HG03520 (cell line): Measurements from ENCODE around the gene NAGS.
"Not testable (repeated sequence)": the region's sequence is repeated elsewhere in the genome, so short reads cannot be mapped to it uniquely, and the experiment has no call there.

Source experiments
- ATAC-seq: cut with Tn5 transposase; IDR thresholded peaks from one replicate; pipeline ENCODE4 v1.9.1; 2021; ENCODE audit warnings: mild to moderate bottlenecking, moderate library complexity; ENCODE audit not compliant: unreplicated experiment

NAGS gene

DNA sequence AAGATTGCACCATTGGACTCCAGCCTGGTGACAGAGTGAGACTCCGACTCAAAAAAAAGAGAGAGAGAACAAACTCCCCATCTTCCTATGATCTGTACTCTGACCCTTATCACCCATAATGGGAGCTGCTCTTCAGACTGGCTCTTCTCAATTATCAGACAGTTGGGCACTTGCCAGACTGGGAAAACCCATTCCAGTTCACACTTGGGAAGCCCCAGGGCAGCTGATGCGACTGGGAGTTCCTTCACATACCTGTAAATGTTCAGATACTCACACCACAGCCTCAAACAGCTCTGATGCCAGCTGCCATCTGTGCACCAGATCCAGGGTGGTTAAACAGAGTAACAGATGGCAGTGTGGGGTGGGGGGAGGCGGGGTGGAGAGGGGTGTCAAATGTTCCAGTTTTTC, 34.2 kb downstream of the NAGS start:
- ATAC-seq: no peak

DNA sequence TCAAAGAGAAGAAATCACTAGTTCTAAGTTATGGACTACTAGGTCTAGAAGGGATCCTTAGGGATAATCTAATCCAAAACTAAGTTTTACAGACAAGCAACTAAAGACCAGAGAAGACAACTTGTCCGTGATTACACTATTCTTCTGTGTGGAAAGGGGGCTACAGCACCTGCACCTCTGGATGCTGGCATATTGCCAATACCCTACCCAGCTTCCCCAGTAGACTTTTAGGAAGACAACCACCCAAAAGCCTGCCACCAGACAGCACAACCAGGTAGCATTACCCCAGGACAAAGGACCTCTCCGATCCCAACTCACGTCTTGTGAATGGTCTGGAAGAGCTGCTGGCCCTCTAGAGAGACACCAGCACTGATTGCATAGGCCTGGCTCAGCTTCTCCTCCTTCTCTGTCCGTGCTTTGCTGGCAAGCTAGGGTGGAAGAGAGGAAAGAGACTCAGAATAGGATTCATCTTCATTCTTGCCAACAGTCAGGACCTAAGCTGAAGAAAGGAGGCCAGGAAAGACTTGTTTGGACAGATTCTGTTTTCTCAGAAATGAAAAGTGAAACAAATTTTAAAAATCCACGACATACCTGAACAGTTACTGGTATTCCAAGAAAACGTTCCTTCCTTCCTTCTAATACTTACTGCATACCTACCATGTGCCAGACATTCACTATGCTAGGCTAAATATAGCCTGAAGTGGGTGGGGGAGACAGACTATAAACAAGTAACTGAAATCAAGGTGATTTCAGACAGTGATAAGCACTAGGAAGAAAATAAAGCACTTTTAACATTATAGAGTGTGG, 35.6 kb downstream of the NAGS start:
- ATAC-seq: no peak

DNA sequence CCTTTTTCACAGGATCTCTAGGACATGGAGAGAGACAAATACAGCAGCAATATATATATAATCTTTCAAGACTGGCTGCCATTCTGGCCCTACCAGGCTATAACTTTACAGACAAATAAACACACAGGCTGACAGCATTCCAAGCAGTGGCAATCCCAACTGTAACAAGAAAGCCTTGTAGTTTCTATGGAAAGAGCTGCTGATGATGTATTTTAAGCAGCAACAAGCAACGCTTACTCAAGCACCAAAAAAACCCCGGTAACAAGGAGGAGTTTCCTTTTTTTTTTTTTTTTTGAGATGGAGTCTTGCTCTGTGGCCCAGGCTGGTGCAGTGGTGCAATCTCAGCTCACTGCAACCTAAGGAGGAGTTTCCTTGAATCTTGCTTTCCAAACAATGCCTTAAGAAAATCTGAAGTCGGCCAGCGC, 38.9 kb downstream of the NAGS start:
- ATAC-seq: no peak

DNA sequence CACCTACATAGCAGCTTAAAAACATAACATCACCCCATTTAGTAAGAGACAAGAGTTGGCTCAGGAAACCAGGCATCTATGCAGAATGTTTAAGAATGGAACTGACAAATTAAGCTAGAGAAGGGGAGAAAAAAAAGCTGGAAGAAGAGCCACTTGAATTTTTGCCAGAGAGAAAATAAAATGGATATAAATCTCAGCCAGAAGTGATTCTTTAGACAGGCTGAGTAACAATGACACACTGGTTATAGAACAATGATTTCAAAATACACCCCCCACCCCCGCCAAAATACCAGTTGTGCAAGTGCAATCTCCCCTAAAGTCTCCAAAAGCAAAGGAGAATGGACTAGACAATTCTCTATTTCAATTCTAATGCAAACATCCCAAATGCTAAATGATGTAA, 39.6 kb downstream of the NAGS start:
- no peak for ATAC-seq

DNA sequence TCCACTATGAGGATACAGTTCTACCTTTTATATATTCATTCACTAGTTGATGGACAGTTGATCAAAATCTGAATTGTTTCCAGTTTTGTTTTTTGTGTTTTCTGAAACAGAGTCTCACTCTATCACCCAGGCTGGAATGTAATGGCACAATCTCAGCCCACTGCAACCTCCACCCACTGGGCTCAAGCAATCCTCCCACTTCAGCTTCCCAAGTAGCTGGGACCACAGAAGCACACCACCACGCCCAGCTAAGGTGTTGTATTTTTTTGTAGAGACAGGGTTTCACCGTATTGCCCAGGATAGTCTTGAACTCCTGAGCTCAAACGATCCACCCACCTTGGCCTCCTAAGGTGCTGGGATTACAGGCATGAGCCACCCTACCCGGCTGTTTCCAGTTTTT, 41.1 kb downstream of the NAGS start:
- no peak for ATAC-seq

DNA sequence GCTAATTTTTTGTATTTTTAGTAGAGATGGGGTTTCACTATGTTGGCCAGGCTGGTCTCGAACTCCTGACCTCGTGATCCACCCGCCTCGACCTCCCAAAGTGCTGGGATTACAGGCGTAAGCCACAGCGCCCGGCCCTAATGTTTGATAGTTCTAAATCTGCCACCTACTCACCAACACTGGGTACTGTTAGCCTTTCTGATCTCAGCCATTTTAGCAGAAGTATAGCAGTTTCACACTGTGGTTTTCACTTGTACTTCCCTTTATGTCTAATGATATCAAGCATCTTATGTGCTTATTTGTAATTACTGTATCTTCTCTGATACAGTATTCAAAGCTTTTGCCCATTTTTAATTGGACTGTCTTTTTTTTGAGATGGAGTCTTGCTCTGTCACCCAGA, 42.5 kb downstream of the NAGS start:
- not testable (repeated sequence) for ATAC-seq

DNA sequence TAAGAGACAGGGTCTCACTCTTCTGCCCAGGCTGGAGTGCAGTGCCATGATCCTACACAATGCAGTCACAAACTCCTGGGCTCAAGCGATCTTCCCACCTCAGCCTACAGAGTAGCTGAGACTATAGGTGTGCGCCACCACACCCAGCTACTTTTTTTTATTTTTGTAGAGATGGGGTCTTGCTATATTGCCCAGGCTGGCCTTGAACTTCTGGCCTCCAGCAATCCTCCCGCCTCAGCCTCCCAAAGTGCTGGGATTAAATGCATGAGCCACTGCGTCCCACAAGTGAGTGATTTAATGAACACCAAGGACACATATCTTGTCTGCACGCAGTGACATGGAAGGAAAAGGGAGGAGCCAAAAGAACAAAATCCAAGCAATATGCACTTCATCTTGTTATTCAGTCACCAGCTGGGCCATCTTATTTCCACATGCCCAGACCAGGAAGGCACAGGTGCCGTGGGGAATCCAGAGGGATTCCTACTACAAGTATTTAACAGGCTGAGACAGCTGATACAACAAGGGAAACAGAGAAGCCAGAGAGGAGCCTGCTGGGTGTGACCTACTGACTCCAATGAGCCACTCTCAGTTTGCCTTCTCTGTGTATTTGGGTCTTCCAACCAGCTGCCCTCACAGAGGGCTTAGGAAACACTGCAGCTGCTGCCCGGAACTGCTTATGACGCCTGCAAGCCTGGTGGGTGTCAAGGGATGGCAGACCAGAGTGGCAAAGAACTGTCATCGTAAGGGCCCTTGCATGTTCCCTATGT, 45.1 kb downstream of the NAGS start:
- ATAC-seq: no peak

DNA sequence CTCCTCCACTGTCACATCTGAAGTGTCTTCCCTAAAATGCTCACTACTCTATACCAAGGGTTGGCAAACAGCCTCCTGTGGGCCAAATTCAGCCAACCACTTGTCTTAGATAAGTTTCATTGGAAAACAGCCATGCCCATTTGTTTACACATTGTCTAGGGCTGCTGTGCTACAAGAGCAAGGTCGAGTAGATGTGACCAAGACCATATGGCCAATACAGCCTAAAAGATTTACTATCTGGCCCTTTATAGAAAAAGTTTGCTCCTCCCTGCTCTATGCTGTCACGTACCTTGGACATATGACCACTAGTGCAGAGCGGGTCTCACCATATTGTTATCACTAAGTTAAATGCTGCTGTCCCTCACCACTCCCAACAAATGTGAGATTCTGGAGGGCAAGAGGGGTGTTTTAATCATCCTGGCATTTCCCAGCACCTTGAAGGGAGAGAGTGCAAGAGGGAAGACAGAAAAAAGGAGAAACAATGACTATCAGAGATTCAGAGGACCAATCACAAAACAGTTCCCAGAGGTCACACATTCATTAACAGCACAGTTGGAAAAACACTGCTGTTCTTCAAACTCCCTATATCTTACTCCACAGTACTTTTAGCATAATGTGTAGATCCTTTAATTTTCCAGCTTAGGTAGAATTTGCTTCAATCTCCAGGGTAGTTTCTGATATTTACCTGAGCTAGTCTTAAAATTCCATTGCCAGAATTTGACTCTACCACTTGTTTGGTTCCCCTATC, 48.9 kb downstream of the NAGS start:
- no peak for ATAC-seq
